Heart left ventricle (tissue), 13 donors: Measurements from ENCODE around the gene IL1F10.

Experiments used
- POLR2A ChIP-seq, 2 donors: fragments of 450-650 bp; IDR thresholded peaks; one replicate each; pipeline ENCODE4 v1.6.1; 2017; ENCODE audit warnings: antibody characterized with exemption in 2 of 2, mild to moderate bottlenecking in 2 of 2, moderate library complexity in 2 of 2
- TF ChIP-seq, protein P1 (sequence below), 12 donors: fragments of 200-600 bp; sonication (generic) in 4 of 12; IDR thresholded peaks; one replicate each; pipeline versions ENCODE4 v1.5.0 to v1.8.0; 2018 to 2022; ENCODE audit warnings: antibody characterized with exemption in 12 of 12, mild to moderate bottlenecking in 5 of 12
- donor health status: ischemic (EF 13 %, LVEDD 7.1; RV severe dilation, severe dysfunction).
- donor health status: DM: no; HTN: yes; CAD: no.
- donor health status: DM: no; HTN: no; CAD: no.
- donor health status: ischemic (EF 25% LVEDD 6.9; RV normal size, moderate dysfunction).
- donor health status: ischemic (EF 25% LVEDD 5.7; RV mildly dilated, moderate dysfunction).
- donor health status: ischemic (EF 35%, LVEDD 5.7; RV mildly dilated, moderate dysfunction).
- donor health status: nonischemic (EF 11% LVEDD 7.7; RV severe dilation, severe dysfunction).
- donor health status: DM: yes; HTN: yes; CAD: no.
- donor health status: PGD.
- donor health status: ischemic (EF 29% LVEDD 5.4; RV normal size, mild dysfunction).
- donor health status: nonischemic (EF 23%, LVEDD 6.1; RV moderate dilation, normal function).

DNA sequence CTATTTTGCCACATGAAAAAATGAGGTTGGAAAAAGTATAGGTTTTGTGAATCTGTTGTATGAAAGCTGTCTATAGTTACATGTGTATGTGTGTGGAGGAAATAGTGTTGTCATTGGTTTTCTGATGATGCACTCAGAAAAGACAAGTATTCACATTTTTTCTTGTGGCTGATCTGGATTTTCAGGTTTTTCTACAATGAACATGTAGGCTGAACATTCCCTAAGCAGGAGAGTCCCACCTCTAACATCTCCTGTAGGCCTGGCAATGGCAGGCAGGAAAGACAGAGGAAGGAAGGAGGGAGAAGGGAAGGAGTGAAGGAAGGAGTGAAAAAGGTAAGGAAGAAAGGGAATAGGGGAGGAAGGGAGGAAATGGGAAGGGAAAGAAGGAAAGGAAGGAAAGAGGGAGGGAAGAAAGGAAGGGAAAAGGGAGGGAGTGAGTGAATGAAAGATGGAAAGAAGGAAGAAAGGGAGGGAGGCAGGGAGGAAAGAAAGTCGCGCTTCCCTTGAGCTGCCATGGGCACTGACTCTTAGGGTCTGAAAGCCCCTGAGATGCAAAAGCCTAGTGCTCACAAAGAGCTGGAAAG lies 9.3 kb upstream of the IL1F10 start:
- TF ChIP-seq, protein P1, sequence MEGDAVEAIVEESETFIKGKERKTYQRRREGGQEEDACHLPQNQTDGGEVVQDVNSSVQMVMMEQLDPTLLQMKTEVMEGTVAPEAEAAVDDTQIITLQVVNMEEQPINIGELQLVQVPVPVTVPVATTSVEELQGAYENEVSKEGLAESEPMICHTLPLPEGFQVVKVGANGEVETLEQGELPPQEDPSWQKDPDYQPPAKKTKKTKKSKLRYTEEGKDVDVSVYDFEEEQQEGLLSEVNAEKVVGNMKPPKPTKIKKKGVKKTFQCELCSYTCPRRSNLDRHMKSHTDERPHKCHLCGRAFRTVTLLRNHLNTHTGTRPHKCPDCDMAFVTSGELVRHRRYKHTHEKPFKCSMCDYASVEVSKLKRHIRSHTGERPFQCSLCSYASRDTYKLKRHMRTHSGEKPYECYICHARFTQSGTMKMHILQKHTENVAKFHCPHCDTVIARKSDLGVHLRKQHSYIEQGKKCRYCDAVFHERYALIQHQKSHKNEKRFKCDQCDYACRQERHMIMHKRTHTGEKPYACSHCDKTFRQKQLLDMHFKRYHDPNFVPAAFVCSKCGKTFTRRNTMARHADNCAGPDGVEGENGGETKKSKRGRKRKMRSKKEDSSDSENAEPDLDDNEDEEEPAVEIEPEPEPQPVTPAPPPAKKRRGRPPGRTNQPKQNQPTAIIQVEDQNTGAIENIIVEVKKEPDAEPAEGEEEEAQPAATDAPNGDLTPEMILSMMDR (IDR thresholded peaks at IDR 0.05): no peak
- no peak for TF ChIP-seq POLR2A (IDR thresholded peaks at IDR 0.05)
